Keratinocyte (primary cell): ENCODE data around the gene PCSK1N.

Experiments used
- EZH2 ChIP-seq: IDR thresholded peaks from one replicate; pipeline ENCODE4 v1.6.1; 2012; ENCODE audit warnings: inconsistent platforms, mild to moderate bottlenecking, low read length, moderate library complexity
- TF ChIP-seq, protein P1 (sequence below), 3 experiments: IDR thresholded peaks in 1 of 3; conservative IDR thresholded peaks in 1 of 3; optimal IDR thresholded peaks in 1 of 3; 2 replicates in 2 of 3; 3 replicates in 1 of 3; pipeline versions ENCODE3 to v1.5.1; 2011; ENCODE audit warnings: low read length in 3 of 3, mild to moderate bottlenecking in 3 of 3, moderate library complexity in 2 of 3, control low read depth in 1 of 3, inconsistent platforms in 1 of 3; ENCODE audit not compliant: insufficient read depth in 2 of 3; ENCODE audit errors: extremely low read depth in 1 of 3

DNA sequence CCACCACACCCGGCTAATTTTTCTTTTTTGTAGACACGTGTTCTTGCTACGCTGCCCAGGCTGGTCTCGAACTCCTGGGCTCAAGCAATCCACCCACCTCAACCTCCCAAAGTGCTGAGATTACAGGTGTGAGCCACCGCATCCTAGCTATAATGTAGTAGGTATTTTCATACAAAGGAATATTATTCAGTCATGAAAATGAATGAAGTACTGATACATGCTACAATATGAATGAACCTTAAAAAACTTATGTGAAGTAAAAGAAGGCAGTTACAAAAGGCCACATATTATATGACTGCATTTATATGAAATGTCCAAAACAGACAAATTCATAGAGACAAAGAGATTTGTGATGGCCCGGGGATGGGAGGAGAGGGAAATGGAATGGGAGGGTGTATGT is 53.7 kb downstream of the PCSK1N start:
- TF ChIP-seq, protein P1, sequence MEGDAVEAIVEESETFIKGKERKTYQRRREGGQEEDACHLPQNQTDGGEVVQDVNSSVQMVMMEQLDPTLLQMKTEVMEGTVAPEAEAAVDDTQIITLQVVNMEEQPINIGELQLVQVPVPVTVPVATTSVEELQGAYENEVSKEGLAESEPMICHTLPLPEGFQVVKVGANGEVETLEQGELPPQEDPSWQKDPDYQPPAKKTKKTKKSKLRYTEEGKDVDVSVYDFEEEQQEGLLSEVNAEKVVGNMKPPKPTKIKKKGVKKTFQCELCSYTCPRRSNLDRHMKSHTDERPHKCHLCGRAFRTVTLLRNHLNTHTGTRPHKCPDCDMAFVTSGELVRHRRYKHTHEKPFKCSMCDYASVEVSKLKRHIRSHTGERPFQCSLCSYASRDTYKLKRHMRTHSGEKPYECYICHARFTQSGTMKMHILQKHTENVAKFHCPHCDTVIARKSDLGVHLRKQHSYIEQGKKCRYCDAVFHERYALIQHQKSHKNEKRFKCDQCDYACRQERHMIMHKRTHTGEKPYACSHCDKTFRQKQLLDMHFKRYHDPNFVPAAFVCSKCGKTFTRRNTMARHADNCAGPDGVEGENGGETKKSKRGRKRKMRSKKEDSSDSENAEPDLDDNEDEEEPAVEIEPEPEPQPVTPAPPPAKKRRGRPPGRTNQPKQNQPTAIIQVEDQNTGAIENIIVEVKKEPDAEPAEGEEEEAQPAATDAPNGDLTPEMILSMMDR (optimal IDR thresholded peaks at IDR 0.05 in 1 of 3, IDR thresholded peaks at IDR 0.05 in 1 of 3, conservative IDR thresholded peaks at IDR 0.05 in 1 of 3; ENCODE audit: extremely low read depth in 1 of 3, insufficient read depth in 2 of 3, low read length in 3 of 3) = no peak
- TF ChIP-seq EZH2 = no peak
